ENCODE data around the gene FGD4.
"Not testable (repeated sequence)": the region's sequence is repeated elsewhere in the genome, so short reads cannot be mapped to it uniquely, and the experiment has no call there.

Gene FGD4

DNA sequence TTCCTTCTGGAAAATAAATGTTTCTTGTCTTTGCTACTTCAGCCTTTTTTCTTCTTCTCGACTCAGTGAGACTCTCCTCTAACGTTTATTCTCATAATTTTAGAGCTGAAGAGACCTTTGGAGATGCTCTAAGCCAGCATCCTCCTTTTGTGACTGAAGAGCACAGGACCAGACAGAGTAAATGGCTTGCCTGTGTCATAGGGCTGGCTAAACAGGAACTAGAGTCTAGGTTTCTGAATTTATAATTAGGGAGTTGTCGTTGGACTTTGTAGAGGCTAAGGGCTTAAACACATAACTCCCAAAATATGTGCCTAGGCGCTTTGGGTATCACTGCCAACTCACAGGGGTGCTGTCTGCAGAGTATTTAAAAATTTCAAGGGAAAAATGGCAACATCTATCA, 98.5 kb downstream of the FGD4 start:
- TF ChIP-seq POLR2AphosphoS5 (IDR thresholded peaks at IDR 0.05; ENCODE audit: borderline replicate concordance, low read depth, low read length) = no peak
- no peak for TF ChIP-seq EZH2 (IDR thresholded peaks at IDR 0.05)
- no peak for TF ChIP-seq FOXP2 (optimal IDR thresholded peaks at IDR 0.05; ENCODE audit: control extremely low read depth, extremely low read length, insufficient read depth)
- DNase-seq (ENCODE audit: low read depth, low spot score) = no peak
- H3K9ac ChIP-seq (ENCODE audit: insufficient read length) = no peak overlapping the region
- no peak overlapping the region for H3K27ac ChIP-seq
- no peak overlapping the region for H3K4me3 ChIP-seq
- H3K9me3 ChIP-seq (ENCODE audit: low read depth, low read length) = no peaks in the 10 kb centered on the region
- no peaks in the 10 kb centered on the region for H3K36me3 ChIP-seq (ENCODE audit: insufficient read depth, low read length)

DNA sequence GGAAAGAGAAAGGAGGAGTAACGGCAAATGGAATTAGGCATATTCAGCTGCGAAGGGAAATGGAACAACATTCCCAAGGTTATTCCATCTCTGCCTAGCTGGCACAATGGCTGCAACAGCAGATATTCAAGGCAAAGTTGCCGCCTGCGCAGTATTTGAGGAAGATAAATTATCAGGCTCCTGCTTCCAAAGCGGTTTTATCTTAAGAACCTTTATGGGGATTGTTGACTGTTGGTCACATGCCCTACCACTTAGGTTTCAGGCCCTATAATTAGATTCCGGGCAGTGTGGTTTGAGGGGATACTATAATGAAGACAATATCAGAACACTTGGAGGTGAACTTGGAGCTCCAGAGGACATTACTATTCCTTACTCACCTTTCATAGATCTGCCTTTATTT, 99.7 kb downstream of the FGD4 start:
- DNase-seq (ENCODE audit: low read depth, low spot score) = no peak
- no peaks in the 10 kb centered on the region for H3K9me3 ChIP-seq (ENCODE audit: low read depth, low read length)

DNA sequence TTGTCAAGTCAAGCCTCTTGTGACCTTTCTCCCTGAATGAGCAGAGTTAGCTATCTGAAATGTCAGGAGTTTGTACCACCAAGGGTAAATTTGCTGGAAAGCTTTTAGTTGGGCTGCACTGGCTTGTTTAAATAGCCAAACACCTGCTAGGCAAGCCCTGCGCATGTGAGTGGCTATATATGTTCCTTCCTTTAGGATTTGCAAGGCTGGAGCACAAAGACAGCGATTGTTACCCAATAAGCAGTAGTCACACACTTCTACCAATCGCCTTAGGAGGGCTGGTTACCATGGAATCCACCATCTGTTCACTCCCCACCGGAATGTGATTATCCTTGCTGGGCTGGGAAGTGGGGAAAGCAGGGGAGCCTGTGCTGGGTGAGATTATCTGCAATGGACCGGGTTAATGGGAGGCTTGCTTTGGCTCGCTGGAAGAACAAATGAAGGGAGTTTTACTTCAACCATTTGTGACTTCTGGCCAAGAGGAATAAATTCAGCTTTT, 102.5 kb downstream of the FGD4 start:
- DNase-seq (ENCODE audit: low read depth, low spot score) = peak; percentile 82
- peak; percentile 42; the same call in 1 of the 2 replicates for TF ChIP-seq POLR2AphosphoS5 (IDR thresholded peaks at IDR 0.05; ENCODE audit: borderline replicate concordance, low read depth, low read length)
- no peak for TF ChIP-seq FOXP2 (optimal IDR thresholded peaks at IDR 0.05; ENCODE audit: control extremely low read depth, extremely low read length, insufficient read depth)
- Histone ChIP-seq H3K36me3 (ENCODE audit: insufficient read depth, low read length) (no peaks in the 10 kb centered on the region), H3K4me3 (peak overlapping the region; percentile 84), H3K27ac (peak overlapping the region; percentile 70; the same call in 1 of the 2 replicates), H3K9ac (ENCODE audit: insufficient read length) (peak overlapping the region; percentile 65), H3K9me3 (ENCODE audit: low read depth, low read length) (no peaks in the 10 kb centered on the region)

More for the DNA sequence above, 99.7 kb downstream of the FGD4 start:
- Histone ChIP-seq H3K36me3 (ENCODE audit: insufficient read depth, low read length) (no peaks in the 10 kb centered on the region), H3K4me3 (no peak overlapping the region), H3K27ac (no peak overlapping the region), H3K9ac (ENCODE audit: insufficient read length) (no peak overlapping the region)
- TF ChIP-seq FOXP2 (optimal IDR thresholded peaks at IDR 0.05; ENCODE audit: control extremely low read depth, extremely low read length, insufficient read depth) (no peak), POLR2AphosphoS5 (IDR thresholded peaks at IDR 0.05; ENCODE audit: borderline replicate concordance, low read depth, low read length) (no peak), EZH2 (IDR thresholded peaks at IDR 0.05) (no peak)

DNA sequence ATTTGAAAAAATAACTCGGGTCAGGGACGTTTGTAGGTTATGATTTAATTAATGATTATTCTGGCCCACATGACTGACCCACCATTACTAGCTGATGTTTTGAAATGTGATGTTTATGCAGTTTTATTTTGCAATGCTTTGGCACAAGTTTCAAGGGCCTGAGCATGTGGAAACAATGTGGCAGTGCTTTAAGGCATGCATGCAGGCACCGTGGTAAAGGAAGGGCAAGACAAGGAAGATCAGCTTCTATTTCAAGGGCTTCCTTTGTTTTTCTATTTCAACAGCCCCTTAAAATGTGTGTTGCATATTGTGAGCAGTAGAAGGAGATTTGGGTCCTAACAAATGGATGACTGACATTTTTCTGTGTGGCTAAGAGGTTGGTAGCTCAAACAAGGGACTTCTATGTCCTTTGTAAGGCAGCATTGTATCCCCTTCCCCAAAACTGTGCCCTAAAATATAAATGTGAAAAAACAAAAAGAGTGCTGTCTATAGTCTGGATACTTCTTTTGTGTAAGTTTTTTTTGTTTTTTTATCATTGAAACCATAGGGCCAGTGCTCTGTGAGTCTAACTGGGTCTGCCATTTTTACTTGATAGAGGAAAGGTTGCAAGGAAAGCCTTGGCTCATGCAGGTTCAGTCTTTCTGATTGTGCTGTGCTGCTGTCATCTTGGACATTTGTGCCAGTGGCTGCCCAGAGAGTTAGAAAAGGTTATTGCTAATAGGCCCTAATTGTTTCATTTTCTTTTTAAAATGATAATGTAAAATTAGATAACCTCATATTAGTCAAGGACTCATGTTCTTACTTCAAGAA, 103.5 kb downstream of the FGD4 start:
- no peaks in the 10 kb centered on the region for H3K36me3 ChIP-seq (ENCODE audit: insufficient read depth, low read length)
- no peak for DNase-seq (ENCODE audit: low read depth, low spot score)
- H3K9me3 ChIP-seq (ENCODE audit: low read depth, low read length) = no peaks in the 10 kb centered on the region
- peak overlapping the region; percentile 70; the same call in 1 of the 2 replicates for H3K27ac ChIP-seq
- TF ChIP-seq POLR2AphosphoS5 (IDR thresholded peaks at IDR 0.05; ENCODE audit: borderline replicate concordance, low read depth, low read length) (no peak), EZH2 (IDR thresholded peaks at IDR 0.05) (no peak), FOXP2 (optimal IDR thresholded peaks at IDR 0.05; ENCODE audit: control extremely low read depth, extremely low read length, insufficient read depth) (no peak)
- peak overlapping the region; percentile 65 for H3K9ac ChIP-seq (ENCODE audit: insufficient read length)
- peak overlapping the region; percentile 84 for H3K4me3 ChIP-seq

DNA sequence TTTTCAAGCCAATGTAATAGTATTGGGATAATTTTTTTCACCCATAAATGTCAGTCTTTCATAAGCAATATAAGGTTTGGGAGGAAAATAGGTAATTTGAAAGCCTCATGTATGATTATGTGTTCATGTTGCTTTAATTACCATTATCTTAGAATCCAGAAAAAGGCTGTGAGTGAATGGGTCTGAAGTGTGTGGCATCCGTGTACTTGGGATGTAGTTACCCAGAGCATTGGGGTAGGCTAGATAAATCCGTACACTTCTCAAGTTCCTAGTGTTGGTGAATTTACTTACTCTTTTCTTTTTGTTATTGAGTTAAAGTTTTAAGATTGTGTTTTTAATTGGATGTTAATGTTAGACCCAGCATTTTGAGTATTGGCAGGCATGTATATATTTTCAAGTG, 104.4 kb downstream of the FGD4 start:
- Histone ChIP-seq H3K27ac (no peak overlapping the region), H3K4me3 (peak overlapping the region; percentile 84), H3K36me3 (ENCODE audit: insufficient read depth, low read length) (no peaks in the 10 kb centered on the region), H3K9me3 (ENCODE audit: low read depth, low read length) (no peaks in the 10 kb centered on the region), H3K9ac (ENCODE audit: insufficient read length) (peak overlapping the region; percentile 65)
- DNase-seq (ENCODE audit: low read depth, low spot score) = no peak
- TF ChIP-seq POLR2AphosphoS5 (IDR thresholded peaks at IDR 0.05; ENCODE audit: borderline replicate concordance, low read depth, low read length) (no peak), FOXP2 (optimal IDR thresholded peaks at IDR 0.05; ENCODE audit: control extremely low read depth, extremely low read length, insufficient read depth) (no peak), EZH2 (IDR thresholded peaks at IDR 0.05) (no peak)

DNA sequence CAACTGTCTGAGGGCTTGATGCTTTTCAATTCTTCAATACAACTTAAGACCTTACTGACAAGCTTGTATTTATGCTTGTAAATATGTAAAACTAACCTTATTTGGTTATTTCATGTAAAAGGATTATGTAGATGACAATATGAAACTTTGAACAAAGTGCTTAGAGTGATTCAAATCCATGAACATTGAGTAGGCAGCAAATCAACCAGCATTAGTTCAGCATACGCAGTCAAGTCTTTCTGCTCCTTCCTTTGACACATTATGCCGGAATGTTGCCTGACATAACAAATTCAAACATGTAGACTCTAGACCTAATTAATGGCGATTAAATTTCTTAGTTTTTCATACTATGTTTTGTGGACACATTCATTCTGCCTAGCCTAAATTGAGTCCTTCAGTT, 105.2 kb downstream of the FGD4 start:
- TF ChIP-seq POLR2AphosphoS5 (IDR thresholded peaks at IDR 0.05; ENCODE audit: borderline replicate concordance, low read depth, low read length) = no peak
- Histone ChIP-seq H3K27ac (no peak overlapping the region), H3K9me3 (ENCODE audit: low read depth, low read length) (no peaks in the 10 kb centered on the region), H3K36me3 (ENCODE audit: insufficient read depth, low read length) (no peaks in the 10 kb centered on the region), H3K4me3 (peak overlapping the region; percentile 84), H3K9ac (ENCODE audit: insufficient read length) (no peak overlapping the region)
- DNase-seq (ENCODE audit: low read depth, low spot score) = no peak

DNA sequence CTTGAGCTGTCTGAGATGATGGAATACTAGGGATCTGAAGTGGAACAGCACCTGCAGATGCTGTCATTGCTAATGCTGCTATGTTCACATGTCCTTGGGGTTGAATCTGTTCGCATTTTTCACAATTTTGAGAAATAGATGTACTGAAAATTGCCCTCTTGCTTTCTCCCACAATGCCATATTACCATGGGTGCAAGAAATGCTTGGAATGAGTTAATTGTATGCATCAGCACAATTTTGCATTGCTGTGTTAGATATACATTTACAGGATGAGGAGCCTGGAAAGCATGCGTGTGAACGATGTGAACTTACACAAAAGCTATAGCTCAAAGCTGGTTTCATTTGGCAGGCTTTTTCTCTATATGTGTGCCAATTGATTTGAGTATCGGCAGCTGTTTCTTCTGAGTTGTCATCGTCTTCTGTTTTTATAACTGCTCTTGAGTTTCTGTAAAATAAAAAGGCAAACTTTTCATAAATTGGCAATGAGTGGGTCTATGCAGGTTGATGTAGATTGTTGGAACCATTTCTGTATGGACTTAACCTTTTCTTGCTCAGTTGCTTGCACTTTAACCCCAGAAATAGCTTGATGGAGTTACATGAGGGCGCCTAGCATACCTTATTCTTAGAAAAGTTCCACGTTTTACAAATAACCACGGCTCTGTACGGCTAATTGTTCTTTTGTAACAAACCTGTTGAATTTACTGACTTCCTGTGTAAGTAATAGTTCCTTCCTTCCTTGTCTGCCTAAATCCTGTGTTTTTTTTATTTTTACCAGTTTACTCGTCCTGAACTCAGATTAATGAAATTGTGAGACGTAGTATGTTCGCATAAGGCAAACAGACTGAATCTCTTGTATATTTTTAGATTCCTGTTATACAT, 105.9 kb downstream of the FGD4 start:
- TF ChIP-seq EZH2 (IDR thresholded peaks at IDR 0.05) (no peak), FOXP2 (optimal IDR thresholded peaks at IDR 0.05; ENCODE audit: control extremely low read depth, extremely low read length, insufficient read depth) (no peak), POLR2AphosphoS5 (IDR thresholded peaks at IDR 0.05; ENCODE audit: borderline replicate concordance, low read depth, low read length) (no peak)
- Histone ChIP-seq H3K9me3 (ENCODE audit: low read depth, low read length) (no peaks in the 10 kb centered on the region), H3K4me3 (peak overlapping the region; percentile 10; the same call in 1 of the 2 replicates), H3K36me3 (ENCODE audit: insufficient read depth, low read length) (no peaks in the 10 kb centered on the region), H3K27ac (no peak overlapping the region), H3K9ac (ENCODE audit: insufficient read length) (no peak overlapping the region)
- DNase-seq (ENCODE audit: low read depth, low spot score) = no peak

DNA sequence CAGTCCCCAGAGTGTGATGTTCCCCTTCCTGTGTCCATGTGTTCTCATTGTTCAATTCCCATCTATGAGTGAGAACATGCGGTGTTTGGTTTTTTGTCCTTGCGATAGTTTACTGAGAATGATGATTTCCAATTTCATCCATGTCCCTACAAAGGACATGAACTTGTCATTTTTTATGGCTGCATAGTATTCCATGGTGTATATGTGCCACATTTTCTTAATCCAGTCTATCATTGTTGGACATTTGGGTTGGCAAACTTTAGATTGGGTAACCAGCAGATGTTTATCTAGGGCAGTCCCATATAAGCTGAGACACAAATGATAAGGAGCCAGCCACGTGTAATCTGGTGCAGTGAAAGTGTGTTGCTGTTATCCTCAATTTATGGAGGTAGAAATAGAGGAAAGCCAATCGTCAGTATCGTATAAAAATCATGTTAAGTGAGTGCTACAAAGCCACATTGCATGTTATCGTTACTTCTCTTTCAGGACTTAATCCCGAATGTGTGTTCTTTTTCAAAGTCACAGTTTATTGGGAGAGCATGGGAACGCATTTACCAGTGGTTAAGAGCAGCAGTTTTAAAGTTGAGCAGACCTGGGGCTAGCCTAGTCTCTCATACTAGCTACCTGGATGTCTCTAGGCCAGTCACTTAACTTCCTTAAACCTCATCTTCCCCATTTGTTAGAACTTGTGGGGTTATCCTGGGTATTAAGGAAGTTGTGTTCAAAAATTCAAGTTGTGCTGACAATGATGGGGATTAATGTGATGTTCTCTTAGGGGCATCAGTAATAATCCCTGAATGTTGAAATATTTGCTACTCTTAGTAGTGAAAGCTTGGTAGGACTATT, 108.0 kb downstream of the FGD4 start:
- DNase-seq (ENCODE audit: low read depth, low spot score); H3K4me3 ChIP-seq; H3K9me3 ChIP-seq (ENCODE audit: low read depth, low read length); H3K36me3 ChIP-seq (ENCODE audit: insufficient read depth, low read length); H3K9ac ChIP-seq (ENCODE audit: insufficient read length); H3K27ac ChIP-seq: not testable (repeated sequence)
